SKM-1 (cell line): ENCODE data around the gene PKD1L1.
"Not testable (repeated sequence)": the region's sequence is repeated elsewhere in the genome, so short reads cannot be mapped to it uniquely, and the experiment has no call there.

Source experiments
- DNase-seq: peaks from one replicate; lab custom pipeline; 2025; ENCODE audit not compliant: unreplicated experiment; lab: John Stamatoyannopoulos, UW

The PKD1L1 gene

DNA sequence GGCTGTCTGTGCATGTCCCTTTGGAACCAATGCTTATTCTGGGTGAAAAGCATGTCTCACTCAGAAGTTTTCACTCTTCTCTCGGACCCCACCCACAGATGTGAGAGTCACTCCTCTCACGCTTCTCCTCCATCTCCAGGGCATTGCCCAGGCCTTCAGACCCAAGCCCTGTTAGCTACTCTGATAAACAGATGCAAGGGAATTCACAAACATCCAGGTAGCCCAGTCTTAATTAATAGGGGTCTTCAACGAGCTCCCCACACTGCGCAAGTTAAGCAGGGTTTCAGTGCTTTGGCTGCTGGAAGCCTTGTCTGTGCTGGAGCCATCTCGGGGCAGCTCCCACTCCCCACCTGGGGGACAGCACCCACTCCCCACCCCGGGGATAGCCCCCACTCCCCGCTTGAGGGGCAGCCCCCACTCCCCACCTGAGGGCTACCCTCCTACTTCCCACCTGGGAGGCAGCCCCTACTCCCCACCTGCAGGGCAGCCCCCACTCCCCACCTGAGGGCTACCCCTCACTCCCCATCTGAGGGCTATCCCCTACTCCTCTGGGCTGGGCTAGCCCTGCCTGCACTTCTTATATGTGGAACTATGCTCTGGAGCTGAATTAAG, 8.7 kb downstream of the PKD1L1 start:
- no peak for DNase-seq

DNA sequence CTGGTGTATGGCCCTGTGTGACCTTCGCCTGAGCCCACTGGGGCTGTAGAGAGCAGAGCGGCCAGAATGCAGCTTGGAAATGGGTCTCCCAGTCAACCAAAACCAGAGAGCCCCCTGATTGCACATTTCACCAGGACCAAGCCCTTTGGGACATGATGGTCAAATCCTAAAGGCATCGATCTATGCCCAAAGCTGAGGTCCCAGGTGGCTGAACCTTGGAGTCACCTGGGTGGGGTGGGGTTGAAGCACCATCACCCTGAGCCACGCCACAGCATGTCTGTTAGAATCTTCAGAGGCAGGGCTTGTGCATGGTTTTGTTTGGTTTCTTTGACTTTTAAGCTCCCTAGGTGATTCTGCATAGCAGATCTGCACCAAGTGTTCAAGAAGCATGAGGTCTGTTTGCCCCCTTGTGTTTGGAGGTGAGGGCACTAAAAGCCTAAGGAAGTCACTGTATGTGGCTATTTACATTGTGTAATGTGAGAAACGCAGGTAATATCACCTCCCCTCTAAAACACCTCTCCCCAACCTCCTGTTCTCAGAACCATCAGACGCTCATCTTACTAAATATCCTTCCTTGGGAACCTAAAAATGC, 9.6 kb downstream of the PKD1L1 start:
- no peak for DNase-seq

DNA sequence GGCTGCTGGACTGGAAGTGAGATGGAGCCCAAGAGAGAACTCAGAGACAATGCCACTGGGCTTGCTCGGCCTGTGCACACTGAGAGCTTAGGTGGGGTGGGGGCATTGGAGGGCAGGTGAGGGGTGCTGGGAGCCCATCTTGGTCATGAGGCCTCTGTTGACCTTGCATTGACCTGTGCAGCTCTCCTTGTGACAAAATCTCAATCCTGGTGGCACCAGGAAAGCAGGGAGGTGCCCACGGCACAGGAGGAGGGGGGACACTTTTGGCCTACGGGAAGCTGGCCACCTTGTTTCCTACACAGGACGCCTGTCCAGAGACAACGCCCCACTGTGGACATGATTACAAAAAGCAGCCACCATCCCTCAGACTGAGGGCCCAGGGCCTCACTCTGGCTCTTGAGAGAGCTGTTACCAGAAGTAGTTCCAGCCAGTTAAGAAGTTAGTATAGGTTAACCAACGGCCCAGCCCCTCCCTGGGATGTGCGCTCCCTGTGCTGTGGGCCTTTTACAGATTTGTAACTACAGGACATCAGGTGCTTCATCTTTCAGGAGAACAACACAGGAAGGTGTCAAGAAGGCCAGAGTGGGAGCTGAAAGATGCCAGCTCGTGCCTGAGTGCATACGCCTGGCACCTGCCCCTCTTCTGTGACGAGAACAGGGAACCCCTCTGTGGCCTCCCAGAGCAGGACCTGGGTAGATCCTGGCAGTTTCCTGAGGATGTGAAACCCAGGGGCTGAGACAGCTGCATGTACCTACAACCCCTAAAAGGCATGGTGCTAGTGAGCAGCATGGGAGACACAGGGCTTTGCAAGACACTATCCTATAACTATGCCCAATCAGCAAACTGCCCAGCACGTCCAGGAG, 10.3 kb downstream of the PKD1L1 start:
- DNase-seq = no peak

DNA sequence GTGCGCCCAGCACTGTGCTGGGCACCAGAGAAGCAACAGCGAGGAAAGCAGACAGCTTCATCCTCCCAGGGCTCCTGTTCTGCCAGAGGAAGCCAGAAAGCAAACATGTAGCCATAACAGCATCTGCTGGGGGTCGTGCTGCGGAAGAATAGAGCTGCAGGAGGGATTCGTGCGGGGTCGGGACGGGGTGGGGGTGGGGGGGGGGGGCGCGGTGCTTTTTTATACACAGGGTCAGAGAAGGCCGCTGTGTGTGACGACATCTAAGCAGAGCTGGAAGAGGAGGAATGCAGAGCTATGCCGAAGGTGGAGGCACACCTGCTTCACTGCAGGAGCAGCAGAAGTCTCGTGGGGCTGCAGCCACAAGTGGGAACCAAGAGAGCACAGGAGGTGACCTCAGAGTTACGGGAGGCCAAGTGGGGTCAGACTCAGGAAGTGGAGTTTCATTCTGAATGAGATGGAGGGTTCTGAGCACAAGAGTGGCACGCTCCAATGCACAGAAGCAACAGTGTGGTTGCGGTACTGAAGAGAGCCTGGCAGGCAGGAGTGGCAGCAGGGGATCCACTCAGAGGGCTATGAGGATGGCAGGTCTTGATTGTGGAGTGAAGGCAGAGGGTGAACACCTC, 11.1 kb downstream of the PKD1L1 start:
- DNase-seq = no peak

DNA sequence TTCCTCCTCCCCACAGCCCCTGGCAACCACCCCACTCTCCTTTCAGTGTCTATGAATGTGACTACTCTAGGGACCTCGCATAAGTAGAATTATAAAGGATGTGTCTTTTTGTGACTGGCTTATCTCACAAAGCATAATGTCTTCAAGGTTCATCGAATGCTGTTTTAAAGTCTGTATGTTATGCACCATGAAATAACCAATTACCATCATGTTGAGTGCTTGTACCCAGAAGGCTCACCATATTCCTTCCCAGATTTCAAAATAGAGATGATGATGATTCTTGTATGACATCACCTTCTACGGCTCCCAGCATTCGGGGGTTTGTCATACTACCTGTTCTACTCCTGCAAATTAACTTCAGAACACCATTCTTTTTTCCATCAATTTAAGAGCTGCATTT, 11.9 kb downstream of the PKD1L1 start:
- no peak for DNase-seq

DNA sequence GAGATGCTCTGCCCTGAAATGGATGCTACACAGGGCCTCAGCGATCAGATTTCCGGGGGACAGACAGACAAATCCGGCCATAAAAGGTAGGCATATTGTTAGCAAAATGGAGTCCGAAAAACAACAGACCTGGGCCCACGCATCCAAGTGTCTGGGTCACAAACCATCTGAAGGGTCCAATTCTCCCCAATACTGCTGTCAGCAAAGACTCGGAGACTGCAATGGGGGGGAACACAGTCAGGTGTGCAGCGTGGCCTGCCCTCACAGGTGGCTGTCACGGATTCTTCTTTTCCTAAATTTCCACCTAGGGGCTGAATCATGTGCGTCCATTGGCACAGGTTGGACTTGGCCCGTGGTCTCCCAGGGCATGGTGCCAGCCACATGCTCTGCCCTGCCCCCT, 12.9 kb downstream of the PKD1L1 start:
- no peak for DNase-seq

DNA sequence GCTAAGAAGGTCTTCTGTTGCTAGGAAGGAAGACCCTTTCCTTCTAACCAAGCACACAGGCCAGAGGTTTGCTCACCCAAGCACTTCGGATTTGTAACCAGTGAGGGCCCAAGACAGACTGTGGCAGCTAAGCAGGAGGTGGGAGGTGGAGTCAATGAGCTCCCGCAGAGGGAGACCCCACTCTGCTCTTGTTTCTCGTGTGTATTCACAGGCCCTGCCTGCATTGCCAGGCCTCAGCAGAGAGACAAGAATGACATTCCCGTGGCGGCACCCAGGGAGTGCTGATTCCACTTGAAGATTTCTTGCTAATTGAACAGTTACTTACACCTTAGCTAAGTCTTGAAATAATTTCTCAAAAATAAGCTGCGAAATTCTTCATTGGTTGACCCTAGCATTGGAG, 13.4 kb downstream of the PKD1L1 start:
- DNase-seq = no peak

DNA sequence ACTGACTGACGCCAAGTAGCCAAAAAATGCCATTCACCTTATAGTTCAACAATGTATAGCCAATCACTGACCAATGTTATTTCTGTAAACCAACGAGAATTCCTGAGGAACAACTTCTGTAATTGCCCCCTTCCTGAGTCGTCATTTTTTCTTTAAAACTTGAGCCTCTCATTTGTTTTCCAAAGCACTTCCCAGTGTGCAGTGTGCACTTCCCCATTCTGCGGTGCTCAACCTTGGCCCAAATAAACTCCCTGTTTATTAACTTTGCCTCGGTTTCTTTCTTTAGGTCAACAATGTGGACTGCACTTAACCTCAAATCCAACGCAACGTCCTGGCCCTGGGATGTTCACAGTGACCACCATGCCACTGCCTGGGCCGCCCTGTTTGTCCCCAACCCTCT, 15.1 kb downstream of the PKD1L1 start:
- DNase-seq = no peak

DNA sequence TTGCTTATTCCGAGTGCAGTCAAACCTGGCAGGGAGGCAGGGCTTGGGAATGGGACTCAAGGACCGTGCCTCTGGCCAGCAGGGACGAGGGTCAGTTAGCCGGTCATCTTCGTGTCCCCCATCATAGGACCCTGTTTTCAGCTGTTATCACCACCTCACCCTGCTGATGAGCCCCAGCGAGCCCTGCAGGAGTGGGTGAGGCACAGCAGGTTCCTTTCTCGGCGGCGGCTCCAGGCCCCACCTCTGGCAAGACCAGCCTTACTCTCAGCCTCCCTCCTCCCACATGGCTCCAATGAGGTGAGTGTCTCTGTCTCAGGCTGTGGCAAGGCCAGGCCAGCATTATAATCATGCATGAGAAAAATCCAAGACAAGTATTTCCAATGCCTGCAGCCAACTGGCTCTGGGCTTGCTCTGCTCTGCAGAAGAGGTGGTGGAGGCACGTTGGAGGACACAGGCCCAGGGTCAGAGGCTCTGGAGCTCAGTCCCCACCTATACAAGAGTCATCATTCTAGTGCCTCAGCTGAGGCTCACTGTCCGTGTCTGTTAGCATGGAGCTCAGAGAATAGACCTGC, 15.7 kb downstream of the PKD1L1 start:
- DNase-seq = no peak

DNA sequence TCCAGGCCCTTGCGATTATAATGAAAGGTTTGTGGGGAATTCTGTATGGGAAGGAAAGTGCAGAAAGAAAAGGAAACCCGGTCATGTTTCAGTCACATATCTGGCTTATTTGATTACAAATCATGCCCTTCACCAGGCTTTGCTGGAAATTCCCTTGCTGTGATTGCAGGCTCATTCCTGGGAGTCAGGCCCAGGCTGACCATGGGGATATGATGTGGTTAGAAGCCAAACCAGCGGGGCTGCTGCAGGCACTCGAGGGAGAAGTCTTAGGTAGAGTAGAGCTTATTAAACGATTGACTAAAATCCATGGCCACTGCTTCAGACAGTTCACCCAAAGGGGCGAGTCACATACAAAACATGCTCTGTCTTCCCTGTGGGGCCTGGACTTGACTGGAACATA, 16.2 kb downstream of the PKD1L1 start:
- no peak for DNase-seq

DNA sequence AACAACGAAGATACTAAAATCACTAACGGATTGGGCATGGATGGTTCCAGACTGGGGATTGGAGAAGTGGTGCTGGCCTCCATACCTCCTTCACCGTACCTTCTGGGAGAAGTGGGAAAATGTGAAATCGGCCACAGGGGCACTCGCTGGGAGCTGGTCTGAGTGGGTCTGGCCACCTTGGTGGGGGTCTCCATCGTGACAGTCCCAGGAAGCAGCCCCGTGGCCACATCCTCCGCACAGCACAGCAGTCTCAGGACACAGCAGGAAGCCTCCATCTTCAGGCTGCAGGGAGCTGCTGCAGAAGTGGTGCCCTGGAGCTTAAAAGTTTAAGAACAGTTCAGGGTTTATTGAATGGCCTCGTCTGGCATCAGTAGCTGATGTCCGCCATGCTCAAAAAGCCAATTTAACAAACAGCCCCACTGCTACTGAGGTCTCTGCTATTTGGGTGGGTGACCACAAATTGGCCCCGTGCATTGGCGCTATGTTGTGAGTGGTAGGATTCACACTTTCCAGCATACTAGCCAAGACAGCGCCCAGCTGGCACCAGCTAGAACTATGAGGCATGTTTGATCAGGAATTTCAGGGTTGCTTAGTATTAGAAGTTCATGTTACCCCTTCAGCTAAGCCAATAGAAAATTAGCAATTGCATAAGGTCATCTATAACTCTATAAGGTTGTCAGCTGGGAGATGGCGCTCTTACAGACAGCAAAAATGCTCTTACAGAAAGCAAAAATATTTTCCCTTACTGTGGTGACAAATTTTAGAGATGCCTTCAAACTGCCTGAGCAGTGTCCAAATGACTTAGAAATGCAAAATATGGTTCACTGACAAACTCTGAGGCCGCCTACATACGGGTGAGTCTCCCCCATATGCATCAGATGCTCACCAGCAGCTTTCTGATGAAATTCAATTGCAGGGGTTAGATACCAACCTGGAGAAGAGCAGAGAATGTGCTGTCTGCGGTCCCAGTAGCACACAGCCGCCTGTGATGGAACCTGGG, 17.0 kb downstream of the PKD1L1 start:
- no peak for DNase-seq

DNA sequence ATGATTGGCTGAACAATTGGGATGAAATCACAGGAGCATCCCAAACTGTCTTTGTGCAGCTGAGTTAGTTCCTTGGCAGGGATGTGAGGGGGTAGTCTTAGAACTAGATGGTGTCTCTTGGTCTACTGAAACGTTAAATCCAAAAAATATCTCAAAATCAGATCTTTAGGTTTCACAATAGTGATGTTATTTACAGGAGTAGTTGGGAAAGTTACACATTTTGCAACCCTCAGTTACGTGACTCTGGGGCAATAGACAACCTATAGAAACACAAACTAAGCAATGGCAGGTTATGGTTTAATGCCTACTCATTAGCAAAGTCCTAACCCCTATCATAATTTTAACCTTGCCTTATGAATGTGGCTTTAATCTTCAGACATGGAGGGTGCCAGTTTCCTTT, 24.0 kb downstream of the PKD1L1 start:
- no peak for DNase-seq

DNA sequence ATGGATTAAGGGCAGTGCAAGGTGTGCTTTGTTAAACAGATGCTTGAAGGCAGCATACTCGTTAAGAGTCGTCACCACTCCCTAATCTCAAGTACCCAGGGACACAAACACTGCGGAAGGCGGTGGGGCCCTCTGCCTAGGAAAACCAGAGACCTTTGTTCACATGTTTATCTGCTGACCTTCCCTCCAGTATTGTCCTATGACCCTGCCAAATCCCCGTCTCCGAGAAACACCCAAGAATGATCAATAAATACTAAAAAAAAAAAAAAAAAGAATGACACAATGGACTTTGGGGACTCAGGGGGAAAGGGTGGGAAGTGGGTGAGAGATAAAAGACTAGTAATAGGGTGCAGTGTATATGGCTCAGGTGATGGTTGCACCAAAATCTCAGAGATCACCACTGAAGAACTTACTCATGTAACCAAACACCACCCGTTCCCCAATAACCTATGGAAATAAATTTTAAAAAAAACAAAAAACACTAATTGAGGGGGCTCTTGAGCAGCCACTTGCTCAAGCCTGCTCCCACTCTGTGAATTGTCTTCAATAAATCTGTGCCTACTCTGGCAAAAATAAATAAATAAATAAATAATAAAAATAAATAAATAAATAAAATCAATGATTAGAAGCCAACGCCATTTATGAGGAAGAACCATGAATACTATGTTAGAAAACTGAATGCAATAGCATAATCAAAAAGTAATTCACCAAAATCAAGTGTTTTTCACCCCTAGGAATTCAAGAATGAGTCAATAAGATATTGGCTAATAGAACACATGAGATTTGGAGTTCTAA, 25.0 kb downstream of the PKD1L1 start:
- not testable (repeated sequence) for DNase-seq

DNA sequence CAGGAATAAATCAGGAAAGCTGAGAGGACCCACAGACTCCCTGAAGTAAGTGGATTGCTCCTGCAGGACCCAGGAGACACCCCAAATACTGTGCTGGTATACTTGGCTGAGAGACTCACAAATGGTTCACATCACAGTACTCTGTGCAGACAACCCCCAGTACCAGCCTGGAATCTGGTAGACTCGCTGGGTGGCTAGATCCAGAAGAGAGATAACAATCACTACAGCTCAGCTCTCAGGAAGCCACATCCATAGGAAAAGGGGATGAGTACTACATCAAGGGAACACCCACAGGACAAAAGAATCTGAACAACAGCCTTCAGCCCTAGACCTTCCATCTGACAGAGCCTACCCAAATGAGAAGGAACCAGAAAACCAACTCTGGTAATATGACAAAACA, 31.8 kb downstream of the PKD1L1 start:
- DNase-seq = not testable (repeated sequence)

DNA sequence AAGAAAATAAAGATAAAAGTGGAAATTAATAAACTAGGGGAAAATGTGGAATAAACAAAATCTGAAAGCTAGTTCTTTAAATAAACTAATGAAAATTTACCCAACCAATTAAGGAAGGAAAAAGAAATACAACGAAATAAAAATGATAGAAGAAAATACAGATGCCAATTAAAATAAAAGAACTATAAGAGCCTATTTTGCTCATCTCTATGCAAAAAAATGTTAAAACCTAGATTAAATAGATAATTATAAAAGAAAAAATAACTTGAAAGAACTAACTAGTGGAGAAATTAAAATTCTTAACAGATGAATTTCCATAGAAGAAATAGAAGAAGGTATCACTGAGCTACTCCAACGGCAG, 32.7 kb downstream of the PKD1L1 start:
- DNase-seq = no peak

DNA sequence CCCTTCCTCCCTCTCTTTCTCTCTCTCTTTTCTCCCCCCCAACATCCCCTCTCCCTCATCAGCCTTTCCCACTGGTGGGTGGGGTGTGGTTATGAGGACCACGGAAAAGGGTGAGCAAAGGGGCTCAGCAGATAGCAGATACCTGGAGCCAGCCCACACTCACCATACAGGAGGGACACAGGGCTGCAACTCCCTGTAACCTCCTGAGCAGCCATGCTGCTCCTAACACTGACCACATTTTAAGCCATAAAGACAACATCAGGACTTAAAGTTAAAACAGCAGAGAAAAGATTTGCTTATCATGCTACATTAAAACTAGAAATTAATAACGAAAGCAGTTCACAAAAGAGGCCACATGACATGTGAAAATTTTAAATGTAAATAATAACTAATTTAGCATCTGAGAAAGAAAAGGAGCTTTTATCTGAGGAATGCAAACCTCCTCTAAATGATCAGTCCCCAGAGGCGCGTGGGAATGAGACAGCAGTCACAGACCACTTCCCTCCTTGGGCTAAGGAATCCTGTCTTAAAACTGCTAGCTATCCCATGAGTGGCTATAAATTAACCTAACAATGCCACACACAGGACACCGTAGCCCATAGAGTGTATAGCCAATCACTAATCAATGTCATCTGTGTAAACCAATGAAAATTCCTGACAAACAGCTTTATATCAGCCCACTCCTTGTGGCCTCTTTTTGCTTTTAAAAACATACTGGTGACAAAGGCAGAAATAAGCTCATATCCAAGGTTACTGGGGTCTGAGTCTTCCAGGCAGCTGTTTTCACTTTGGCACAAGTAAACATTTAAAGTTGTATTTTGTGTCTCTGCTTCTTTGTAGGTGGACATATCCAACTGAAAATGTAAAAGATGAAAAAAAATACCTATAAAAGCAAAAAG, 33.3 kb downstream of the PKD1L1 start:
- DNase-seq = no peak

DNA sequence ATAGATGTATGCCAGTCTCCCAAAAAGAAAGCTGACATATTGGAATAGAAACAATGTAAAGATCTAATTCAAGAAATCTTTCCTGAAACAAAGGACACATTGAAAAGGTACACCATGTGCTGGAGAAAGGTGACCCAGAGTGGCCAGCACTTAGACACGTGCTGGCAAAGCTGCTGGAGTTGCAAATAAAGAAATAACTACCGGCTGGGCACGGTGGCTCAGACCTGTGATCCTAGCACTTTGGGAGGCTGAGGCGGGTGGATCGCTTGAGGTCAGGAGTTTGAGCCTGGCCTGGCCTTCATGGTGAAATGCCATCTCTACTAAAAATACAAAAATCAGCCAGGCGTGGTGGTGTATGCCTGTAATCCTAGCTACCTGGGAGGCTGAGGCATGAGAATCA, 35.9 kb downstream of the PKD1L1 start:
- no peak for DNase-seq

DNA sequence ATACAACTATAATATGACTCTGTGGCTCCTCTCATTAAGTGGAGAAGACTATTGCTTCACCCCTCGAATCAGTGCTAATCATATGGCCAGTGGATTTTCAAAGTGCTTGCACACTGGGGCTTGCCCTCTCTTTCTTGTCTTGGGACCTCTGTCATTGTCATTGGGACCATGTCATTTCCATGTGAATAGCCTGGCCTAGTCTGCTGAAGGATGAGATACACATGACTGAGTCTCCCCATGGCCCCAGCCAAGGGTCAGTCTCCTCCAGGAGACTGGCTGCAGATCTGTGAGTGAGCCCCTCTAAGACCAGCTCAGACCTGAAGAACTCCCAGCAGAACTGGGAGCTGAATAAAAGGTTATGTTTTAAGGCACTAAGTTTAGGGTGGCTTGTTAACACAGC, 39.5 kb downstream of the PKD1L1 start:
- no peak for DNase-seq
